Heart left ventricle (tissue), 16 donors: ENCODE measurements around the gene GCHFR. TPM values are rescaled to one million over a fixed set of nuclear protein-coding genes. Genes with fewer than 3 reads are reported as not detected.

Source experiments
- ATAC-seq, 4 donors: fragments of 200-7000 bp; cut with Tn5 transposase; one replicate each; pipeline ENCODE4 v1.9.1; 2020 to 2022; ENCODE audit warnings: moderate library complexity in 4 of 4, mild to moderate bottlenecking in 3 of 4, moderate number of reproducible peaks in 1 of 4
- DNase-seq, 5 donors: peaks; one replicate each; pipeline ENCODE4 v3.0.0-alpha.2; 2020
- H3K27ac ChIP-seq, 12 donors: fragments of 200-600 bp; sonication (generic) in 4 of 12; one replicate each; pipeline versions ENCODE4 v1.5.0 to v1.8.0; 2016 to 2022; ENCODE audit warnings: mild to moderate bottlenecking in 2 of 12
- H3K27me3 ChIP-seq, 9 donors: fragments of 200-600 bp; sonication (generic) in 2 of 9; one replicate each; pipeline versions ENCODE4 v1.5.1 to v1.8.0; 2016 to 2022; ENCODE audit warnings: mild to moderate bottlenecking in 3 of 9
- H3K36me3 ChIP-seq, 9 donors: fragments of 200-600 bp; sonication (generic) in 2 of 9; one replicate each; pipeline versions ENCODE4 v1.5.0 to v1.8.0; 2018 to 2022; ENCODE audit warnings: mild to moderate bottlenecking in 2 of 9
- H3K4me1 ChIP-seq, 12 donors: fragments of 200-600 bp; sonication (generic) in 4 of 12; one replicate each; pipeline versions ENCODE4 v1.5.0 to v1.8.0; 2016 to 2022; ENCODE audit warnings: mild to moderate bottlenecking in 3 of 12
- H3K4me3 ChIP-seq, 12 donors: fragments of 200-600 bp; sonication (generic) in 4 of 12; one replicate each; pipeline versions ENCODE4 v1.5.0 to v1.8.0; 2017 to 2022; ENCODE audit warnings: mild to moderate bottlenecking in 9 of 12, moderate library complexity in 4 of 12
- H3K9me3 ChIP-seq, 12 donors: fragments of 200-600 bp; sonication (generic) in 4 of 12; one replicate each; pipeline versions ENCODE4 v1.5.0 to v1.8.0; 2016 to 2022; ENCODE audit warnings: mild to moderate bottlenecking in 1 of 12
- CTCF ChIP-seq, 12 donors: fragments of 200-600 bp; sonication (generic) in 4 of 12; IDR thresholded peaks; one replicate each; pipeline versions ENCODE4 v1.5.0 to v1.8.0; 2018 to 2022; ENCODE audit warnings: antibody characterized with exemption in 12 of 12, mild to moderate bottlenecking in 5 of 12
- POLR2A ChIP-seq, 2 donors: fragments of 450-650 bp; IDR thresholded peaks; one replicate each; pipeline ENCODE4 v1.6.1; 2017; ENCODE audit warnings: antibody characterized with exemption in 2 of 2, mild to moderate bottlenecking in 2 of 2, moderate library complexity in 2 of 2
- WGBS, 4 donors: extraction: QIAGEN DNeasy Blood & Tissue Kit in 2 of 4; methylation state at CpG; one replicate each; pipeline versions ENCODE4 v1.1.5 to v1.1.7; 2013 to 2018; 5-methylcytosine and 5-hydroxymethylcytosine counted together
- intact Hi-C, 10 donors: fragments of 100-400 bp; cut with DNase I; formaldehyde crosslinking; loops; one replicate each; pipeline versions ENCODE4 v1.11.1 to v1.14.2; 2022
- polyA plus RNA-seq, 2 donors: library from polyadenylated mRNA; stranded (reverse); fragments of 200-250 nt; gene quantifications; one replicate each; pipeline ENCODE4 v1.2.3, GENCODE V29; 2013
- total RNA-seq, 9 donors: library from RNA; depleted of rRNA in 2 of 9; stranded (reverse); fragments of >200 nt in 2 of 9; fragmentation: NEBNext Ultra II Directional in 3 of 9; extraction: Animal tissue kit (Norgen Biotek cat#: 25700) in 3 of 9; gene quantifications; one replicate each; pipeline versions ENCODE4 v1.1.0 to v1.2.4, GENCODE V29; 2016 to 2023
- donor health status: ischemic (EF 13 %, LVEDD 7.1; RV severe dilation, severe dysfunction).
- donor health status: healthy with polysubstance abuse.
- donor health status: DM: no; HTN: yes; CAD: no.
- donor health status: DM: no; HTN: no; CAD: no.
- donor health status: ischemic (EF 25% LVEDD 6.9; RV normal size, moderate dysfunction).
- donor health status: ischemic (EF 25% LVEDD 5.7; RV mildly dilated, moderate dysfunction).
- donor health status: healthy.
- donor health status: DM: yes; HTN: yes; CAD: no.
- donor health status: ischemic (EF 35%, LVEDD 5.7; RV mildly dilated, moderate dysfunction).
- donor health status: nonischemic (EF 11% LVEDD 7.7; RV severe dilation, severe dysfunction).
- donor health status: DM: yes; HTN: yes; CAD: no.
- donor health status: PGD.
- donor health status: ischemic (EF 29% LVEDD 5.4; RV normal size, mild dysfunction).
- donor health status: nonischemic (EF 23%, LVEDD 6.1; RV moderate dilation, normal function).

The GCHFR gene
- total and polyA plus RNA-seq, 11 donors, result 1.6 to 24.0 (median 6.6) TPM

- 93 to 96% (median 94%) methylated on average over 11 to 12 of the region's 12 CpGs for WGBS, 4 donors
- intact Hi-C loops, result no loop called here
- no peak for TF ChIP-seq POLR2A (IDR thresholded peaks at IDR 0.05)
- no peak for TF ChIP-seq CTCF (IDR thresholded peaks at IDR 0.05)
- Histone ChIP-seq H3K36me3 (peaks cover 0 to 53% (median 31%) of the 10 kb centered on the region in 9 donors), H3K27me3 (no peaks in the 10 kb centered on the region), H3K4me3 (no peak overlapping the region), H3K4me1 (peaks cover 0 to 19% (median 7%) of the 10 kb centered on the region in 12 donors), H3K27ac (no peak overlapping the region), H3K9me3 (no peaks in the 10 kb centered on the region)
- ATAC-seq (no peak), DNase-seq (no peak)
These were observed 49.0 kb downstream of the GCHFR start for GRCh38 chr15:40812721-40813425.

GRCh38 chr15:40815042-40815698 lies 51.3 kb downstream of the GCHFR start:
- peaks cover 0 to 10% (median 0%) of the 10 kb centered on the region in 12 donors for H3K4me1 ChIP-seq
- peaks cover 0 to 50% (median 31%) of the 10 kb centered on the region in 9 donors for H3K36me3 ChIP-seq
- no peak overlapping the region for H3K4me3 ChIP-seq
- intact Hi-C loops, result no loop called here
- ATAC-seq (peak; percentile 52 to 71 (median 69)), DNase-seq (peak in 4 of 5 donors; percentile 29 to 63 (median 47))
- TF ChIP-seq POLR2A (IDR thresholded peaks at IDR 0.05) (no peak), CTCF (IDR thresholded peaks at IDR 0.05) (no peak)
- no peak overlapping the region for H3K27ac ChIP-seq
- 66 to 74% (median 68%) methylated on average over 4 of the region's 4 CpGs for WGBS, 4 donors
- no peaks in the 10 kb centered on the region for H3K27me3 ChIP-seq
- H3K9me3 ChIP-seq, result no peaks in the 10 kb centered on the region

Other genes with a start within 250 kb of the GCHFR start
- 10 to 100 TPM; 13.0 to 38.2 (median 23.6) TPM for gene CCDC32, start 199.0 kb upstream of the GCHFR start, total RNA-seq
- gene CCDC32, start 199.0 kb upstream of the GCHFR start, polyA plus RNA-seq, result 10 to 100 TPM; 28.2 to 34.8 TPM
- 10 to 100 TPM in 2 of 9 donors, 1 to 10 TPM in 7; 5.8 to 11.0 (median 9.0) TPM for gene RPUSD2, start 194.8 kb upstream of the GCHFR start, total RNA-seq
- 1 to 10 TPM; 8.5 to 9.0 TPM for gene RPUSD2, start 194.8 kb upstream of the GCHFR start, polyA plus RNA-seq
- 1 to 10 TPM in 4 of 9 donors, under 1 TPM in 4, not detected in 1; 0.11 to 5.9 (median 1.0) TPM for gene KNL1, start 169.8 kb upstream of the GCHFR start, total RNA-seq
- gene KNL1, start 169.8 kb upstream of the GCHFR start, polyA plus RNA-seq, result under 1 TPM; 0.04 to 0.07 TPM
- 1 to 10 TPM in 3 of 9 donors, under 1 TPM in 4, not detected in 2; 0.48 to 3.9 (median 0.65) TPM for gene RAD51, start 68.9 kb upstream of the GCHFR start, total RNA-seq
- gene RAD51, start 68.9 kb upstream of the GCHFR start, polyA plus RNA-seq, result under 1 TPM; 0.15 to 0.36 TPM
- gene RMDN3, start 8.8 kb upstream of the GCHFR start, total RNA-seq, result 10 to 100 TPM; 12.0 to 22.9 (median 18.5) TPM
- 10 to 100 TPM; 14.0 to 26.2 TPM for gene RMDN3, start 8.8 kb upstream of the GCHFR start, polyA plus RNA-seq
- gene C15orf62, start 5.9 kb downstream of the GCHFR start, total RNA-seq, result 1 to 10 TPM in 1 of 9 donors, under 1 TPM in 5, not detected in 3; 0.12 to 1.1 (median 0.18) TPM
- under 1 TPM; 0.06 to 0.30 TPM for gene C15orf62, start 5.9 kb downstream of the GCHFR start, polyA plus RNA-seq
- 10 to 100 TPM; 11.9 to 27.1 (median 18.8) TPM for gene ZFYVE19, start 43.0 kb downstream of the GCHFR start, total RNA-seq
- gene ZFYVE19, start 43.0 kb downstream of the GCHFR start, polyA plus RNA-seq, result 10 to 100 TPM; 10.5 to 18.9 TPM
- gene DNAJC17, start 43.4 kb downstream of the GCHFR start, total RNA-seq, result 10 to 100 TPM in 8 of 9 donors, 1 to 10 TPM in 1; 7.6 to 19.7 (median 14.7) TPM
- gene DNAJC17, start 43.4 kb downstream of the GCHFR start, polyA plus RNA-seq, result 10 to 100 TPM; 29.1 to 29.9 TPM
- not detected for gene PPP1R14D, start 64.6 kb downstream of the GCHFR start, total RNA-seq
- gene PPP1R14D, start 64.6 kb downstream of the GCHFR start, polyA plus RNA-seq, result not detected
- gene SPINT1, start 80.0 kb downstream of the GCHFR start, total RNA-seq, result 1 to 10 TPM in 3 of 9 donors, under 1 TPM in 5, not detected in 1; 0.20 to 3.4 (median 0.76) TPM
- gene SPINT1, start 80.0 kb downstream of the GCHFR start, polyA plus RNA-seq, result under 1 TPM; 0.11 to 0.39 TPM
- not detected for gene RHOV, start 110.2 kb downstream of the GCHFR start, total RNA-seq
- gene RHOV, start 110.2 kb downstream of the GCHFR start, polyA plus RNA-seq, result not detected
- gene VPS18, start 130.4 kb downstream of the GCHFR start, total RNA-seq, result 10 to 100 TPM; 18.0 to 29.2 (median 23.1) TPM
- gene VPS18, start 130.4 kb downstream of the GCHFR start, polyA plus RNA-seq, result 10 to 100 TPM; 14.7 to 21.3 TPM
- 10 to 100 TPM in 6 of 9 donors, 1 to 10 TPM in 3; 4.7 to 20.8 (median 13.5) TPM for gene DLL4, start 165.3 kb downstream of the GCHFR start, total RNA-seq
- 10 to 100 TPM in 1 of 2 donors, 1 to 10 TPM in 1; 6.8 to 11.1 TPM for gene DLL4, start 165.3 kb downstream of the GCHFR start, polyA plus RNA-seq
- 1 to 10 TPM in 6 of 9 donors, under 1 TPM in 3; 0.72 to 5.3 (median 1.8) TPM for gene CHAC1, start 189.4 kb downstream of the GCHFR start, total RNA-seq
- 1 to 10 TPM; 2.4 to 6.1 TPM for gene CHAC1, start 189.4 kb downstream of the GCHFR start, polyA plus RNA-seq